Neural cell (in vitro differentiated cells): Measurements from ENCODE around the gene CPXM2. TPM values are rescaled to one million over a fixed set of nuclear protein-coding genes. Genes with fewer than 3 reads are reported as not detected.

Experiments used
- H2AFZ ChIP-seq: fragments of 200-600, 300-800 bp; sonication (generic), shearing (Covaris generic); 2 replicates; pipeline ENCODE4 v1.6.0; 2014; ENCODE audit warnings: low read depth, mild to moderate bottlenecking, antibody characterized with exemption, low read length, moderate library complexity
- H3F3A ChIP-seq: fragments of 200-600 bp; shearing (Covaris generic); 2 replicates; pipeline ENCODE4 v1.6.1; 2016; ENCODE audit warnings: mild to moderate bottlenecking, moderate library complexity, mixed read lengths, antibody characterized with exemption, low read length; ENCODE audit not compliant: insufficient read depth, poor library complexity, severe bottlenecking
- H3K27ac ChIP-seq: fragments of 200-600, 300-800 bp; sonication (generic), shearing (Covaris generic); 2 replicates; pipeline ENCODE4 v1.5.1; 2014; ENCODE audit warnings: mild to moderate bottlenecking, low read length, moderate library complexity
- H3K27me3 ChIP-seq: fragments of 300-800, 200-600 bp; sonication (generic), shearing (Covaris generic); 2 replicates; pipeline ENCODE4 v1.6.0; 2014; ENCODE audit warnings: mild to moderate bottlenecking, low read depth, low read length, moderate library complexity; ENCODE audit not compliant: insufficient read depth
- H3K36me3 ChIP-seq: fragments of 300-800, 200-600 bp; sonication (generic), shearing (Covaris generic); 2 replicates; pipeline ENCODE4 v1.5.1; 2014; ENCODE audit warnings: mild to moderate bottlenecking, antibody characterized with exemption, low read length, moderate library complexity; ENCODE audit not compliant: insufficient read depth
- H3K4me2 ChIP-seq: fragments of 300-800, 200-600 bp; sonication (generic), shearing (Covaris generic); 2 replicates; pipeline ENCODE4 v1.6.0; 2014; ENCODE audit warnings: mild to moderate bottlenecking, low read length
- H3K4me3 ChIP-seq: fragments of 300-800, 200-600 bp; sonication (generic), shearing (Covaris generic); 2 replicates; pipeline ENCODE4 v1.5.1; 2014; ENCODE audit warnings: mild to moderate bottlenecking, low read length, moderate library complexity
- H3K79me2 ChIP-seq: fragments of 200-600 bp; shearing (Covaris generic); replicated peaks from 2 replicates; pipeline ENCODE4 v1.6.0; 2014; ENCODE audit warnings: mild to moderate bottlenecking, low read length, moderate library complexity; ENCODE audit not compliant: insufficient read depth
- H3K9ac ChIP-seq: fragments of 300-800, 200-600 bp; sonication (generic), shearing (Covaris generic); 2 replicates; pipeline ENCODE4 v1.6.1; 2016; ENCODE audit warnings: mild to moderate bottlenecking, low read length, mixed read lengths
- H3K9me2 ChIP-seq: fragments of 200-600 bp; shearing (Covaris generic); 2 replicates; pipeline ENCODE4 v1.6.1; 2016; ENCODE audit warnings: mild to moderate bottlenecking, low read length, mixed read lengths; ENCODE audit not compliant: insufficient read depth
- H3K9me3 ChIP-seq: fragments of 200-600, 300-800 bp; sonication (generic), shearing (Covaris generic); 2 replicates; pipeline ENCODE4 v1.6.1; 2016; ENCODE audit warnings: mild to moderate bottlenecking, mixed run types, low read length, moderate library complexity, mixed read lengths
- H4K20me1 ChIP-seq: fragments of 200-600 bp; shearing (Covaris generic); 2 replicates; pipeline ENCODE4 v1.6.1; 2016; ENCODE audit warnings: mild to moderate bottlenecking, mixed run types; ENCODE audit not compliant: insufficient read depth
- CTCF ChIP-seq: fragments of 450-650 bp; IDR thresholded peaks from 2 replicates; pipeline ENCODE4 v1.5.1; 2014; ENCODE audit warnings: antibody characterized with exemption, mild to moderate bottlenecking, moderate library complexity; ENCODE audit not compliant: poor library complexity, severe bottlenecking
- EP300 ChIP-seq: fragments of 450-650 bp; conservative IDR thresholded peaks from 2 replicates; pipeline ENCODE4 v1.6.1; 2014; ENCODE audit warnings: antibody characterized with exemption, mild to moderate bottlenecking, moderate library complexity; ENCODE audit not compliant: poor library complexity, severe bottlenecking
- EZH2 ChIP-seq: fragments of 200-600, 300-800 bp; shearing (Covaris generic), sonication (generic); IDR thresholded peaks from 2 replicates; pipeline ENCODE4 v1.6.1; 2014; ENCODE audit warnings: antibody characterized with exemption, low read length, borderline replicate concordance, mild to moderate bottlenecking; ENCODE audit not compliant: insufficient read depth, poor library complexity, severe bottlenecking
- MXI1 ChIP-seq: fragments of 450-650 bp; conservative IDR thresholded peaks from 2 replicates; pipeline ENCODE4 v1.6.1; 2014; ENCODE audit warnings: antibody characterized with exemption, mild to moderate bottlenecking; ENCODE audit not compliant: poor library complexity, severe bottlenecking
- POLR2AphosphoS5 ChIP-seq: IDR thresholded peaks from 2 replicates; pipeline ENCODE4 v1.6.1; 2012
- RAD21 ChIP-seq: fragments of 450-650 bp; conservative IDR thresholded peaks from 2 replicates; pipeline ENCODE4 v1.6.1; 2014; ENCODE audit warnings: antibody characterized with exemption, mild to moderate bottlenecking, moderate library complexity
- SMC3 ChIP-seq: fragments of 450-650 bp; conservative IDR thresholded peaks from 2 replicates; pipeline ENCODE4 v1.6.1; 2014; ENCODE audit warnings: antibody characterized with exemption, mild to moderate bottlenecking, moderate library complexity; ENCODE audit not compliant: poor library complexity
- TAF1 ChIP-seq: IDR thresholded peaks from 2 replicates; pipeline ENCODE4 v1.6.1; 2012; ENCODE audit warnings: low read depth
- polyA minus RNA-seq: library from RNA; depleted of rRNA, polyadenylated mRNA; stranded (reverse); fragments of >200 nt; gene quantifications from 2 replicates; pipeline ENCODE4 v1.2.3, GENCODE V29; 2014
- polyA plus RNA-seq: library from polyadenylated mRNA; depleted of rRNA; stranded (reverse); fragments of >200 nt; gene quantifications from 2 replicates; pipeline ENCODE4 v1.2.3, GENCODE V29; 2014
- TF ChIP-seq, protein P1 (sequence below): IDR thresholded peaks from 2 replicates; pipeline ENCODE4 v1.6.1; 2012; ENCODE audit warnings: borderline replicate concordance

Gene CPXM2
- not detected in 2 replicates for polyA plus RNA-seq
- polyA minus RNA-seq: not detected in 2 replicates

GRCh38 chr10:123891144-123892071, at the start of gene CPXM2:
CPXM2 (minus strand) TSS chr10:123891807; CDS start chr10:123891659, 148 bp downstream.
- H3K4me2 ChIP-seq: no peak within 1 kb of the TSS
- no peak within 1 kb of the TSS for H3K27ac ChIP-seq
- no peak within 1 kb of the TSS for H3K9ac ChIP-seq
- H3K79me2 ChIP-seq: no peaks in the 10 kb centered on the region
- no peaks in the 10 kb centered on the region for H4K20me1 ChIP-seq
- TF ChIP-seq TAF1 (no peak), POLR2AphosphoS5 (no peak), MXI1 (no peak), RAD21 (no peak), SMC3 (no peak), CTCF (no peak), EZH2 (no peak), EP300 (no peak)
- TF ChIP-seq, protein P1, sequence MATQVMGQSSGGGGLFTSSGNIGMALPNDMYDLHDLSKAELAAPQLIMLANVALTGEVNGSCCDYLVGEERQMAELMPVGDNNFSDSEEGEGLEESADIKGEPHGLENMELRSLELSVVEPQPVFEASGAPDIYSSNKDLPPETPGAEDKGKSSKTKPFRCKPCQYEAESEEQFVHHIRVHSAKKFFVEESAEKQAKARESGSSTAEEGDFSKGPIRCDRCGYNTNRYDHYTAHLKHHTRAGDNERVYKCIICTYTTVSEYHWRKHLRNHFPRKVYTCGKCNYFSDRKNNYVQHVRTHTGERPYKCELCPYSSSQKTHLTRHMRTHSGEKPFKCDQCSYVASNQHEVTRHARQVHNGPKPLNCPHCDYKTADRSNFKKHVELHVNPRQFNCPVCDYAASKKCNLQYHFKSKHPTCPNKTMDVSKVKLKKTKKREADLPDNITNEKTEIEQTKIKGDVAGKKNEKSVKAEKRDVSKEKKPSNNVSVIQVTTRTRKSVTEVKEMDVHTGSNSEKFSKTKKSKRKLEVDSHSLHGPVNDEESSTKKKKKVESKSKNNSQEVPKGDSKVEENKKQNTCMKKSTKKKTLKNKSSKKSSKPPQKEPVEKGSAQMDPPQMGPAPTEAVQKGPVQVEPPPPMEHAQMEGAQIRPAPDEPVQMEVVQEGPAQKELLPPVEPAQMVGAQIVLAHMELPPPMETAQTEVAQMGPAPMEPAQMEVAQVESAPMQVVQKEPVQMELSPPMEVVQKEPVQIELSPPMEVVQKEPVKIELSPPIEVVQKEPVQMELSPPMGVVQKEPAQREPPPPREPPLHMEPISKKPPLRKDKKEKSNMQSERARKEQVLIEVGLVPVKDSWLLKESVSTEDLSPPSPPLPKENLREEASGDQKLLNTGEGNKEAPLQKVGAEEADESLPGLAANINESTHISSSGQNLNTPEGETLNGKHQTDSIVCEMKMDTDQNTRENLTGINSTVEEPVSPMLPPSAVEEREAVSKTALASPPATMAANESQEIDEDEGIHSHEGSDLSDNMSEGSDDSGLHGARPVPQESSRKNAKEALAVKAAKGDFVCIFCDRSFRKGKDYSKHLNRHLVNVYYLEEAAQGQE: no peak
- no peaks in the 10 kb centered on the region for H3F3A ChIP-seq
- H3K9me2 ChIP-seq: no peaks in the 10 kb centered on the region
- no peak within 1 kb of the TSS for H2AFZ ChIP-seq
- H3K9me3 ChIP-seq: no peaks in the 10 kb centered on the region
- H3K4me3 ChIP-seq: no peak within 1 kb of the TSS
- H3K27me3 ChIP-seq: peaks cover 28% of the 10 kb centered on the region
- no peaks in the 10 kb centered on the region for H3K36me3 ChIP-seq

DNA sequence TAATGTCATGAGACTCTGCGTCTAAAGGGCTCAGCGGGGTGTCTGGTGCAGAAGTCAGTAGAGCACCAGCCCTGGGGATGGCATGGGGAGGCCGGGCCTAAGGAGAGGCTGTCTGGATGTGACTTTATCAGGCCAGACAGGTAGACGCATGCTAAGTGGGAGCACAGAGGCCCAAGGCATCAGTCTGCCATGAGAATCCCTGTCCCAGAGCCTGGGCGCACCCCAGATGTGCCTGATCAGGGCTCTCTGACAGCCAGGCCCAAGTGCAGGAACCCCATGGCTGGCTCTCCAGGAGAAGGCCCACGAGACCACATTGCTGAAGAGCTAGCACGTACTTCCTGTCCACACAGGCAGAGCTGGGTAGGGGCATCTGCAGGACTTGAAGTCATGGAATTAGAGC, 48.0 kb upstream of the CPXM2 start:
- Histone ChIP-seq H3K9me2 (no peaks in the 10 kb centered on the region), H3K9ac (no peak overlapping the region), H2AFZ (no peak overlapping the region), H3K27me3 (no peaks in the 10 kb centered on the region), H3K4me2 (no peak overlapping the region), H4K20me1 (no peaks in the 10 kb centered on the region), H3F3A (no peaks in the 10 kb centered on the region), H3K9me3 (no peaks in the 10 kb centered on the region), H3K27ac (no peak overlapping the region), H3K4me3 (no peak overlapping the region), H3K36me3 (no peaks in the 10 kb centered on the region), H3K79me2 (no peaks in the 10 kb centered on the region)
- TF ChIP-seq EP300 (no peak), TAF1 (no peak), POLR2AphosphoS5 (no peak), SMC3 (no peak), MXI1 (no peak), RAD21 (no peak), EZH2 (no peak), CTCF (no peak)
- TF ChIP-seq, protein P1: no peak
